ENCODE results near the gene LRRFIP2.

Gene LRRFIP2

GRCh38 chr3:37219266-37219665, 44.9 kb upstream of the LRRFIP2 start:
- no peak for TF ChIP-seq CTCF (IDR thresholded peaks at IDR 0.05; ENCODE audit: poor library complexity, severe bottlenecking)
- no peak for ATAC-seq (ENCODE audit: low read depth)
- H3K36me3 ChIP-seq (ENCODE audit: low read depth): no peaks in the 10 kb centered on the region

DNA sequence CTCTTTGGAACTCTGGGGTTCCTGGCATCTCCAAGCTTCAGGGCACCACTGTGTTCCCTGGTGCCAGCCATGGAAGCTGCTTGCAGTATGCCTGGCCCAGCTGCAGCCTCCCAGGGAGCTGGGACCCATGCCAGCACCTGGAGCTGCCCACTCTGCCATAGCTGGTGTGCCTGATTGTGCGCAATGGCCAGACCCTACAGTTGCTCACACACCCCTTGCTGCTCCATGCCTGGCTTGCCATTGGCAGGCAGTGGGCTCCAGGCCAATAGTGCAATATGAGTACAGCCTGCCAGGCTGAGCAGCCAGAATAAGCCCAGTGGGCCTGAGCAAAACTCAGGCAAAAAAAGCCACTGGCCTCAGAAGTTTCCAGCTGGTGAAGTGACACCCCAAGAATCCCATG, 43.8 kb upstream of the LRRFIP2 start:
- Histone ChIP-seq H3K36me3 (ENCODE audit: low read depth) (no peaks in the 10 kb centered on the region), H3K4me1 (ENCODE audit: insufficient read depth, poor library complexity, severe bottlenecking) (peaks cover 35% of the 10 kb centered on the region), H3K27ac (ENCODE audit: poor library complexity, severe bottlenecking) (no peak overlapping the region), H3K9me3 (ENCODE audit: severe bottlenecking) (no peaks in the 10 kb centered on the region), H3K4me3 (ENCODE audit: severe bottlenecking) (no peak overlapping the region), H3K27me3 (ENCODE audit: insufficient read depth, poor library complexity, severe bottlenecking) (no peaks in the 10 kb centered on the region)
- ATAC-seq (ENCODE audit: low read depth) (no peak), DNase-seq (ENCODE audit: low spot score) (no peak)
- no peak for TF ChIP-seq CTCF (IDR thresholded peaks at IDR 0.05; ENCODE audit: poor library complexity, severe bottlenecking)

More at GRCh38 chr3:37219266-37219665, 44.9 kb upstream of the LRRFIP2 start:
- no peak for DNase-seq (ENCODE audit: low spot score)
- Histone ChIP-seq H3K9me3 (ENCODE audit: severe bottlenecking) (no peaks in the 10 kb centered on the region), H3K27ac (ENCODE audit: poor library complexity, severe bottlenecking) (peak overlapping the region; percentile 91), H3K4me3 (ENCODE audit: severe bottlenecking) (no peak overlapping the region), H3K4me1 (ENCODE audit: insufficient read depth, poor library complexity, severe bottlenecking) (peaks cover 36% of the 10 kb centered on the region), H3K27me3 (ENCODE audit: insufficient read depth, poor library complexity, severe bottlenecking) (no peaks in the 10 kb centered on the region)

DNA sequence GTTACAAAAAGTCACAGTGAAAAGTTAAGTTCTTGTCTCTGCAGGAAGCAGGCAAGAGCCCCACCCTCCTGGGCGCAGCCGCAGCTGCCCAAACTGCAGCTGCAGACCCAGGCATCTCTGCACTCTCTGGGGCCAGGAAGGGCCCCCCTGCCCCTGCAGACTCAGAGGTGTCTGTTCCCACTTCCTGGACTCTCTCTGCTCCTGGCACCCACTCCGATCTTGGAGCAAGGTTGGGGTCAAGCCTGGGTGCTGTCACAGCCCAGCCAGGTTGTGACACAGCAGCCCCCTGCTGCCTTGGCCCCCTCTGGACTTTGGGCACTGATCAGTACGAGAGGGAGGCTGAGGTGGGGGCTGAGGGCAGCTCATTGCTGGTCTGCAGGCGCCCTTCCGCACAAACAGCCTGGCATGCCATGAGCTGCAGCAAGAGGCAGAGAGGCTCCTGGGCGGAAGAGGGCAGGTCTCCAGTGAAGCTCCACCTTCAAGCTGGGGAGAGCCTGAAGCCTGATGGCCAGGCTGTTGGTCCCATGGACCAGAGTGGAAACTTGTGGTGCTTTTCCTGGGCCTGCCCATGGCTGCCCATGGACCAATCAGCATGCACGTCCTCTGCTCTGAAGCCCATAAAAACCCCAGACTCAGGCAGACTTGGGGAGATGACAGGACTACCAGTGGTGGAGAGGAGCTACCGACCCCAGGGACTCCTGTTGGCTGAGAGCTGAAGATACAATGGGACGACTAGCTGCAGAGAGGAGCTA, 42.9 kb upstream of the LRRFIP2 start:
- Histone ChIP-seq H3K4me3 (ENCODE audit: severe bottlenecking) (no peak overlapping the region), H3K9me3 (ENCODE audit: severe bottlenecking) (no peaks in the 10 kb centered on the region), H3K4me1 (ENCODE audit: insufficient read depth, poor library complexity, severe bottlenecking) (peaks cover 28% of the 10 kb centered on the region), H3K36me3 (ENCODE audit: low read depth) (no peaks in the 10 kb centered on the region), H3K27ac (ENCODE audit: poor library complexity, severe bottlenecking) (no peak overlapping the region), H3K27me3 (ENCODE audit: insufficient read depth, poor library complexity, severe bottlenecking) (no peaks in the 10 kb centered on the region)
- TF ChIP-seq CTCF (IDR thresholded peaks at IDR 0.05; ENCODE audit: poor library complexity, severe bottlenecking): no peak
- no peak for DNase-seq (ENCODE audit: low spot score)
- ATAC-seq (ENCODE audit: low read depth): no peak

GRCh38 chr3:37216597-37217097, 42.3 kb upstream of the LRRFIP2 start:
- ATAC-seq (ENCODE audit: low read depth): no peak
- Histone ChIP-seq H3K9me3 (ENCODE audit: severe bottlenecking) (no peaks in the 10 kb centered on the region), H3K4me1 (ENCODE audit: insufficient read depth, poor library complexity, severe bottlenecking) (peaks cover 21% of the 10 kb centered on the region), H3K27me3 (ENCODE audit: insufficient read depth, poor library complexity, severe bottlenecking) (no peaks in the 10 kb centered on the region), H3K36me3 (ENCODE audit: low read depth) (no peaks in the 10 kb centered on the region), H3K27ac (ENCODE audit: poor library complexity, severe bottlenecking) (no peak overlapping the region), H3K4me3 (ENCODE audit: severe bottlenecking) (no peak overlapping the region)
- DNase-seq (ENCODE audit: low spot score): no peak
- no peak for TF ChIP-seq CTCF (IDR thresholded peaks at IDR 0.05; ENCODE audit: poor library complexity, severe bottlenecking)

GRCh38 chr3:37214076-37214475, 39.7 kb upstream of the LRRFIP2 start:
- Histone ChIP-seq H3K4me1 (ENCODE audit: insufficient read depth, poor library complexity, severe bottlenecking) (peaks cover 12% of the 10 kb centered on the region), H3K9me3 (ENCODE audit: severe bottlenecking) (no peaks in the 10 kb centered on the region), H3K4me3 (ENCODE audit: severe bottlenecking) (no peak overlapping the region), H3K27ac (ENCODE audit: poor library complexity, severe bottlenecking) (no peak overlapping the region), H3K27me3 (ENCODE audit: insufficient read depth, poor library complexity, severe bottlenecking) (no peaks in the 10 kb centered on the region), H3K36me3 (ENCODE audit: low read depth) (no peaks in the 10 kb centered on the region)
- DNase-seq (ENCODE audit: low spot score) (no peak), ATAC-seq (ENCODE audit: low read depth) (no peak)
- no peak for TF ChIP-seq CTCF (IDR thresholded peaks at IDR 0.05; ENCODE audit: poor library complexity, severe bottlenecking)
